IMR-90 (cell line): ENCODE measurements around the gene MAN2A1. TPM values are rescaled to one million over a fixed set of nuclear protein-coding genes. Genes with fewer than 3 reads are reported as not detected.

Source experiments
- ATAC-seq: fragments of 200-7000 bp; cut with Tn5 transposase; 2 replicates; pipeline ENCODE4 v1.9.1; 2020; ENCODE audit warnings: low read depth, mild to moderate bottlenecking, moderate library complexity
- BruUV-seq: library from RNA; stranded (reverse); fragments of 400-500 nt; replicated peaks from 2 replicates; lab custom pipeline; 2021; lab: Mats Ljungman, UMichigan
- CTCF ChIA-PET: fragments of 300-600 bp; formaldehyde crosslinking; extraction: SDS; loops from one replicate; lab custom pipeline; 2021; ENCODE audit warnings: antibody characterized with exemption; lab: Yijun Ruan, JAX
- POLR2A ChIA-PET: fragments of 300-600 bp; sonication (Branson Sonifier 250); formaldehyde crosslinking; loops from one replicate; lab custom pipeline; 2022; ENCODE audit warnings: antibody characterized with exemption; ENCODE audit not compliant: unreplicated experiment; lab: Charles Lee
- DNase-seq: peaks from one replicate; pipeline ENCODE4 v3.0.0; 2013
- H2AFZ ChIP-seq: replicated peaks from 2 replicates; pipeline ENCODE3; 2013; ENCODE audit warnings: low read length, mild to moderate bottlenecking; ENCODE audit not compliant: poor library complexity
- H2AK5ac ChIP-seq: 2 replicates; pipeline ENCODE4 v1.6.1; 2013; ENCODE audit warnings: low read depth, low read length, inconsistent platforms
- H2AK9ac ChIP-seq: replicated peaks from 2 replicates; pipeline ENCODE3; 2013; ENCODE audit warnings: mild to moderate bottlenecking, low read depth, low read length, moderate library complexity; ENCODE audit not compliant: poor library complexity
- H2BK120ac ChIP-seq: 2 replicates; pipeline ENCODE4 v1.6.1; 2013; ENCODE audit warnings: low read depth, low read length, inconsistent platforms
- H2BK15ac ChIP-seq: 3 replicates; pipeline ENCODE4 v1.6.1; 2013; ENCODE audit warnings: low read depth, low read length, inconsistent platforms
- H2BK20ac ChIP-seq: 2 replicates; pipeline ENCODE4 v1.6.1; 2013; ENCODE audit warnings: low read depth, mild to moderate bottlenecking, inconsistent platforms, low read length, moderate library complexity
- H2BK5ac ChIP-seq: 2 replicates; pipeline ENCODE4 v1.6.1; 2013; ENCODE audit warnings: mild to moderate bottlenecking, low read depth, low read length, inconsistent platforms; ENCODE audit not compliant: poor library complexity, severe bottlenecking
- H3K14ac ChIP-seq: replicated peaks from 2 replicates; pipeline ENCODE4 v1.6.1; 2013; ENCODE audit warnings: low read depth, low read length, inconsistent platforms
- H3K18ac ChIP-seq: 2 replicates; pipeline ENCODE4 v1.6.1; 2013; ENCODE audit warnings: low read depth, low read length, control low read depth
- H3K23ac ChIP-seq: 2 replicates; pipeline ENCODE4 v1.6.1; 2013; ENCODE audit warnings: low read depth, low read length, inconsistent platforms
- H3K27ac ChIP-seq: 2 replicates; pipeline ENCODE4 v1.5.1; 2013; ENCODE audit warnings: mild to moderate bottlenecking, control low read depth, low read length; ENCODE audit not compliant: insufficient read depth
- H3K27me3 ChIP-seq: 2 replicates; pipeline ENCODE4 v1.6.1; 2013; ENCODE audit warnings: low read length; ENCODE audit not compliant: control insufficient read depth, insufficient read depth
- H3K36me3 ChIP-seq: 2 replicates; pipeline ENCODE4 v1.6.1; 2013; ENCODE audit warnings: low read length, mixed read lengths; ENCODE audit not compliant: control insufficient read depth, insufficient read depth
- H3K4ac ChIP-seq: 2 replicates; pipeline ENCODE4 v1.6.1; 2013; ENCODE audit warnings: low read depth, low read length, inconsistent platforms
- H3K4me1 ChIP-seq: 2 replicates; pipeline ENCODE4 v1.6.1; 2013; ENCODE audit warnings: low read length, mixed read lengths; ENCODE audit not compliant: control insufficient read depth, insufficient read depth
- H3K4me2 ChIP-seq: 2 replicates; pipeline ENCODE4 v1.6.1; 2013; ENCODE audit warnings: low read depth, mild to moderate bottlenecking, control low read depth, low read length, moderate library complexity
- H3K4me3 ChIP-seq: 2 replicates; pipeline ENCODE4 v1.5.1; 2013; ENCODE audit warnings: low read depth, mild to moderate bottlenecking, control low read depth, low read length, moderate library complexity; ENCODE audit not compliant: insufficient read depth
- H3K56ac ChIP-seq: 2 replicates; pipeline ENCODE4 v1.6.1; 2013; ENCODE audit warnings: low read length, inconsistent platforms; ENCODE audit not compliant: insufficient read depth; ENCODE audit errors: extremely low read depth
- H3K79me1 ChIP-seq, 2 experiments: 2 replicates each; pipeline ENCODE4 v1.6.1; 2013; ENCODE audit warnings: low read length in 2 of 2, inconsistent platforms in 1 of 2, low read depth in 1 of 2
- H3K9ac ChIP-seq: 2 replicates; pipeline ENCODE4 v1.6.1; 2013; ENCODE audit warnings: low read depth, low read length, control low read depth
- H3K9me1 ChIP-seq: 2 replicates; pipeline ENCODE4 v1.6.1; 2013; ENCODE audit warnings: low read length, inconsistent platforms; ENCODE audit not compliant: insufficient read depth
- H3K9me3 ChIP-seq: 2 replicates; pipeline ENCODE4 v1.6.1; 2013; ENCODE audit warnings: low read length; ENCODE audit not compliant: control insufficient read depth, insufficient read depth
- H4K20me1 ChIP-seq: 2 replicates; pipeline ENCODE4 v1.6.1; 2013; ENCODE audit warnings: low read length, inconsistent platforms; ENCODE audit not compliant: insufficient read depth
- H4K5ac ChIP-seq: 2 replicates; pipeline ENCODE4 v1.6.1; 2013; ENCODE audit warnings: mild to moderate bottlenecking, low read depth, low read length, control low read depth
- H4K8ac ChIP-seq, 2 experiments: 2 replicates each; pipeline ENCODE4 v1.6.1; 2013; ENCODE audit warnings: low read depth in 2 of 2, low read length in 2 of 2, control low read depth in 1 of 2, inconsistent platforms in 1 of 2
- H4K91ac ChIP-seq: 2 replicates; pipeline ENCODE4 v1.6.1; 2013; ENCODE audit warnings: low read depth, low read length, inconsistent platforms; ENCODE audit not compliant: insufficient read depth
- BHLHE40 ChIP-seq: fragments of 150-350 bp; IDR thresholded peaks from 2 replicates; pipeline ENCODE4 v1.6.1; 2016; ENCODE audit warnings: mild to moderate bottlenecking, low read depth, low read length
- CHD1 ChIP-seq: IDR thresholded peaks from 2 replicates; pipeline ENCODE4 v1.6.1; 2012; ENCODE audit warnings: low read depth, low read length, improper control_type of control experiment
- CTCF ChIP-seq: conservative IDR thresholded peaks from 2 replicates; pipeline ENCODE4 v1.5.1; 2012; ENCODE audit warnings: mild to moderate bottlenecking, low read depth, low read length, improper control_type of control experiment
- ELK1 ChIP-seq: fragments of 150-350 bp; IDR thresholded peaks from 2 replicates; pipeline ENCODE4 v1.6.1; 2016; ENCODE audit warnings: low read depth, mild to moderate bottlenecking, low read length, moderate library complexity, borderline replicate concordance
- FOS ChIP-seq: fragments of 150-350 bp; IDR thresholded peaks from 2 replicates; pipeline ENCODE4 v1.6.1; 2016; ENCODE audit warnings: low read depth, low read length
- MAFK ChIP-seq: IDR thresholded peaks from 2 replicates; pipeline ENCODE4 v1.6.1; 2012; ENCODE audit warnings: low read depth, low read length, improper control_type of control experiment
- MAZ ChIP-seq: IDR thresholded peaks from 2 replicates; pipeline ENCODE4 v1.6.1; 2012; ENCODE audit warnings: low read depth, mild to moderate bottlenecking, low read length, improper control_type of control experiment, moderate library complexity, borderline replicate concordance
- MXI1 ChIP-seq: IDR thresholded peaks from 2 replicates; pipeline ENCODE4 v1.6.1; 2012; ENCODE audit warnings: low read depth, mild to moderate bottlenecking, low read length, moderate library complexity, borderline replicate concordance
- NFE2L2 ChIP-seq: fragments of 150-350 bp; IDR thresholded peaks from 2 replicates; pipeline ENCODE4 v1.6.1; 2016; ENCODE audit warnings: low read depth, mild to moderate bottlenecking, low read length
- POLR2A ChIP-seq: IDR thresholded peaks from 2 replicates; pipeline ENCODE4 v1.6.1; 2012; ENCODE audit warnings: mild to moderate bottlenecking, low read depth, low read length
- RAD21 ChIP-seq: IDR thresholded peaks from 2 replicates; pipeline ENCODE4 v1.6.1; 2012; ENCODE audit warnings: low read length, improper control_type of control experiment
- RCOR1 ChIP-seq: IDR thresholded peaks from 2 replicates; pipeline ENCODE4 v1.6.1; 2012; ENCODE audit warnings: mild to moderate bottlenecking, low read length, improper control_type of control experiment; ENCODE audit not compliant: insufficient replicate concordance
- RFX5 ChIP-seq: IDR thresholded peaks from 2 replicates; pipeline ENCODE4 v1.8.0; 2012; ENCODE audit warnings: low read depth, mild to moderate bottlenecking, low read length, moderate library complexity
- SMC3 ChIP-seq: fragments of 150-350 bp; IDR thresholded peaks from 2 replicates; pipeline ENCODE4 v1.6.1; 2016; ENCODE audit warnings: low read depth, mild to moderate bottlenecking, antibody characterized with exemption, low read length, moderate library complexity
- USF2 ChIP-seq: fragments of 150-350 bp; IDR thresholded peaks from 2 replicates; pipeline ENCODE4 v1.6.1; 2017; ENCODE audit warnings: mild to moderate bottlenecking, antibody characterized with exemption, low read length, low read depth
- dilution Hi-C: fragments of 300-500 bp; cut with HindIII; formaldehyde crosslinking; loops from one replicate; pipeline ENCODE4 v1.14.3; 2018; ENCODE audit warnings: low sequenced_read_pairs; ENCODE audit not compliant: unreplicated experiment
- in situ Hi-C: fragments of 300-500 bp; cut with MboI; formaldehyde crosslinking; loops from 3 replicates; pipeline ENCODE4 v1.14.3; 2019; ENCODE audit warnings: low sequenced_read_pairs, inconsistent platforms, mixed read lengths
- intact Hi-C: fragments of 100-400 bp; cut with micrococcal nuclease; formaldehyde crosslinking; loops from 2 replicates; pipeline ENCODE4 v1.10.0; 2022
- polyA plus RNA-seq, 3 experiments: library from polyadenylated mRNA; depleted of rRNA; stranded (reverse); fragments of >200 nt; gene quantifications; 2 replicates each; pipeline ENCODE4 v1.2.3, GENCODE V29; 2012; ENCODE audit warnings: low replicate concordance in 1 of 3
- total RNA-seq: library from RNA; depleted of rRNA; stranded (reverse); fragments of >200 nt; gene quantifications from 2 replicates; pipeline ENCODE4 v1.2.3, GENCODE V29; 2012

The MAN2A1 gene
- total and polyA plus RNA-seq, 2 of the 4 experiments (the other 2 are of a cell fraction), result 16.4 to 29.6 TPM

GRCh38 chr5:109748546-109748945 lies 58.8 kb downstream of the MAN2A1 start:
- H3K27ac ChIP-seq, result no peak overlapping the region
- H3K56ac ChIP-seq, result no peak overlapping the region
- no peak overlapping the region for H3K14ac ChIP-seq
- in situ Hi-C loops, result no loop called here
- H2BK5ac ChIP-seq, result no peak overlapping the region
- peaks cover 3% of the 10 kb centered on the region for H3K4me1 ChIP-seq
- peak; percentile 15 for DNase-seq
- no peaks in the 10 kb centered on the region for H3K9me3 ChIP-seq
- H4K5ac ChIP-seq, result no peak overlapping the region
- 0 out of 3 replicates have a peak overlapping the region, but pooled peaks have one; percentile 8 for H2BK15ac ChIP-seq
- no peak overlapping the region for H3K9ac ChIP-seq
- no peak overlapping the region for H4K91ac ChIP-seq
- TF ChIP-seq FOS, result no peak
- TF ChIP-seq CTCF, result no peak
- no peak for TF ChIP-seq RFX5
- no peak for TF ChIP-seq POLR2A
- TF ChIP-seq RCOR1, result no peak
- no peak for TF ChIP-seq MAZ
- no peak for TF ChIP-seq BHLHE40
- TF ChIP-seq ELK1, result no peak
- no peak for TF ChIP-seq USF2
- no peak for TF ChIP-seq NFE2L2
- TF ChIP-seq RAD21, result no peak
- no peak for TF ChIP-seq MXI1
- TF ChIP-seq CHD1, result no peak
- no peak for TF ChIP-seq SMC3
- no peak for TF ChIP-seq MAFK
- H2AFZ ChIP-seq, result no peak overlapping the region
- no TSS peak for BruUV-seq
- peaks cover under 1% of the 10 kb centered on the region; the same call in 1 of the 2 replicates for H3K9me1 ChIP-seq
- ATAC-seq, result no peak; the same call in 1 of the 2 replicates
- H3K18ac ChIP-seq, result no peak overlapping the region
- H2BK120ac ChIP-seq, result no peak overlapping the region
- no peak overlapping the region for H3K23ac ChIP-seq
- H3K4me3 ChIP-seq, result no peak overlapping the region
- H2BK20ac ChIP-seq, result no peak overlapping the region
- H2AK5ac ChIP-seq, result no peak overlapping the region
- no peak overlapping the region for H2AK9ac ChIP-seq
- peaks cover 4 to 15% of the 10 kb centered on the region in 2 experiments; a peak in 3 of 4 replicates for H3K79me1 ChIP-seq
- CTCF ChIA-PET, result interaction anchor here (1.2 kb wide), 1 partner anchor 14 kb away, joined by 3 read pairs; no protein-coding TSS in a partner anchor
- H4K20me1 ChIP-seq, result no peaks in the 10 kb centered on the region
- intact Hi-C loops, result no loop called here
- no peaks in the 10 kb centered on the region for H3K36me3 ChIP-seq
- POLR2A ChIA-PET, result no interaction called here
- no peak overlapping the region for H4K8ac ChIP-seq
- H3K4ac ChIP-seq, result no peak overlapping the region
- H3K27me3 ChIP-seq, result no peaks in the 10 kb centered on the region
- dilution Hi-C loops, result no loop called here
- no peak overlapping the region for H3K4me2 ChIP-seq
